HepG2 (cell line): ENCODE measurements around the gene HTR7. TPM values are rescaled to one million over a fixed set of nuclear protein-coding genes. Genes with fewer than 3 reads are reported as not detected.

Experiments used
- ATAC-seq: fragments of 200-7000 bp; cut with Tn5 transposase; 3 replicates; pipeline ENCODE4 v1.9.1; 2020; ENCODE audit warnings: mild to moderate bottlenecking, moderate library complexity
- BruUV-seq: library from RNA; stranded (reverse); fragments of 400-500 nt; replicated peaks from 2 replicates; lab custom pipeline; 2021; lab: Mats Ljungman, UMichigan
- CTCF ChIA-PET: fragments of 300-600 bp; formaldehyde crosslinking; extraction: SDS; loops from one replicate; lab custom pipeline; 2021; ENCODE audit warnings: low total read pairs, inconsistent platforms, low intra/inter-chr PET ratio; lab: Yijun Ruan, JAX
- POLR2A ChIA-PET: fragments of 350-600 bp; sonication (Branson Sonifier 250); formaldehyde crosslinking; loops from one replicate; lab custom pipeline; 2020; ENCODE audit warnings: antibody characterized with exemption, inconsistent platforms; lab: Yijun Ruan, JAX
- DNase-seq: peaks from one replicate; pipeline ENCODE4 v3.0.0-alpha.2; 2015; ENCODE audit warnings: low spot score
- FAIRE-seq: peaks from 3 replicates; lab custom pipeline; 2011; peaks lifted over from hg19 to GRCh38; lab: Jason Lieb, UNC
- H2AFZ ChIP-seq: one replicate; pipeline ENCODE4 v1.6.1; 2011; ENCODE audit warnings: low read length, inconsistent platforms
- H3K27ac ChIP-seq: fragments of 300-600 bp; 3 replicates; pipeline ENCODE4 v1.8.0; 2011; ENCODE audit warnings: mixed run types, mild to moderate bottlenecking, mixed read lengths, low read length, inconsistent platforms; ENCODE audit not compliant: insufficient read depth; ENCODE audit errors: extremely low read length
- H3K27me3 ChIP-seq, 2 experiments: fragments of 200-600 bp in 1 of 2; 2 replicates in 1 of 2; 3 replicates in 1 of 2; pipeline versions ENCODE4 v1.6.0 to v1.8.0; 2011; ENCODE audit warnings: low read length in 2 of 2, mild to moderate bottlenecking in 2 of 2, moderate library complexity in 2 of 2, inconsistent platforms in 1 of 2; ENCODE audit not compliant: insufficient read depth in 2 of 2, control insufficient read depth in 1 of 2
- H3K36me3 ChIP-seq, 2 experiments: fragments of 200-600 bp in 1 of 2; replicated peaks in 1 of 2; 2 replicates in 1 of 2; 3 replicates in 1 of 2; pipeline versions ENCODE4 v1.5.1 to v1.8.0; 2011; ENCODE audit warnings: low read length in 2 of 2, inconsistent platforms in 1 of 2; ENCODE audit not compliant: insufficient read depth in 2 of 2, control insufficient read depth in 1 of 2
- H3K4me1 ChIP-seq: 2 replicates; pipeline ENCODE4 v1.5.1; 2012; ENCODE audit warnings: low read length, inconsistent platforms; ENCODE audit not compliant: insufficient read depth
- H3K4me2 ChIP-seq: 2 replicates; pipeline ENCODE4 v1.6.0; 2011; ENCODE audit warnings: low read depth, low read length, inconsistent platforms
- H3K4me3 ChIP-seq, 3 experiments: fragments of 200-600 bp in 1 of 3; sonication (generic), shearing (Covaris generic) in 1 of 3; replicated peaks in 1 of 3; 2 replicates each; pipeline ENCODE4 v1.5.1; 2011 to 2016; ENCODE audit warnings: low read length in 3 of 3, inconsistent platforms in 2 of 3, low read depth in 2 of 3, mild to moderate bottlenecking in 2 of 3, control low read depth in 1 of 3, mixed read lengths in 1 of 3; ENCODE audit not compliant: insufficient read depth in 1 of 3
- H3K79me2 ChIP-seq: one replicate; pipeline ENCODE4 v1.6.1; 2011; ENCODE audit warnings: low read length, inconsistent platforms; ENCODE audit not compliant: insufficient read depth
- H3K9ac ChIP-seq: 2 replicates; pipeline ENCODE4 v1.6.0; 2011; ENCODE audit warnings: mild to moderate bottlenecking, low read depth, low read length, inconsistent platforms; ENCODE audit not compliant: insufficient read depth
- H3K9me3 ChIP-seq: 2 replicates; pipeline ENCODE4 v1.5.1; 2012; ENCODE audit warnings: mild to moderate bottlenecking, low read length
- H4K20me1 ChIP-seq: 2 replicates; pipeline ENCODE4 v1.6.0; 2011; ENCODE audit warnings: inconsistent platforms, mild to moderate bottlenecking, low read length, moderate library complexity; ENCODE audit not compliant: insufficient read depth
- CC2D1A ChIP-seq: sonication (generic); formaldehyde crosslinking; IDR thresholded peaks from 2 replicates; pipeline ENCODE4 v1.8.1; 2023; ENCODE audit warnings: mild to moderate bottlenecking, missing genetic modification reagents
- CREB3 ChIP-seq: sonication (generic); formaldehyde crosslinking; IDR thresholded peaks from 2 replicates; pipeline ENCODE4 v1.5.0; 2020; ENCODE audit warnings: missing genetic modification reagents
- HCFC1 ChIP-seq: fragments of 150-350 bp; IDR thresholded peaks from 2 replicates; pipeline ENCODE4 v1.6.1; 2014; ENCODE audit warnings: low read depth, low read length
- HMGXB3 ChIP-seq: sonication (generic); formaldehyde crosslinking; IDR thresholded peaks from 2 replicates; pipeline ENCODE4 v1.4.0; 2020; ENCODE audit warnings: missing genetic modification reagents, borderline replicate concordance
- ISL2 ChIP-seq: sonication (generic); formaldehyde crosslinking; IDR thresholded peaks from 2 replicates; pipeline ENCODE4 v1.5.0; 2020; ENCODE audit warnings: missing genetic modification reagents
- NFE2L2 ChIP-seq: fragments of 150-350 bp; IDR thresholded peaks from 2 replicates; pipeline ENCODE4 v1.6.1; 2014; ENCODE audit warnings: low read length
- PBX2 ChIP-seq: IDR thresholded peaks from 2 replicates; pipeline ENCODE4 v1.6.1; 2016; ENCODE audit warnings: control low read depth
- PLSCR1 ChIP-seq: sonication (generic); formaldehyde crosslinking; IDR thresholded peaks from 2 replicates; pipeline ENCODE4 v1.5.0; 2020; ENCODE audit warnings: missing genetic modification reagents, mild to moderate bottlenecking, borderline replicate concordance
- SMYD3 ChIP-seq: sonication (generic); formaldehyde crosslinking; IDR thresholded peaks from 2 replicates; pipeline ENCODE4 v1.8.1; 2023; ENCODE audit warnings: mild to moderate bottlenecking, missing genetic modification reagents
- SP2 ChIP-seq: sonication (generic); formaldehyde crosslinking; IDR thresholded peaks from 2 replicates; pipeline ENCODE4 v1.5.1; 2020; ENCODE audit warnings: mild to moderate bottlenecking, missing genetic modification reagents
- ZBTB1 ChIP-seq: sonication (generic); formaldehyde crosslinking; IDR thresholded peaks from 2 replicates; pipeline ENCODE4 v1.4.0; 2020; ENCODE audit warnings: missing genetic modification reagents, borderline replicate concordance
- ZFP41 ChIP-seq: sonication (generic); formaldehyde crosslinking; IDR thresholded peaks from 2 replicates; pipeline ENCODE4 v1.4.0; 2020; ENCODE audit warnings: mild to moderate bottlenecking, missing genetic modification reagents, borderline replicate concordance
- ZNF263 ChIP-seq: sonication (generic); formaldehyde crosslinking; IDR thresholded peaks from 2 replicates; pipeline ENCODE4 v1.4.0; 2020; ENCODE audit warnings: missing genetic modification reagents
- ZNF451 ChIP-seq: sonication (generic); formaldehyde crosslinking; IDR thresholded peaks from 2 replicates; pipeline ENCODE4 v1.5.0; 2020; ENCODE audit warnings: mild to moderate bottlenecking, missing genetic modification reagents
- ZNF709 ChIP-seq: sonication (generic); formaldehyde crosslinking; IDR thresholded peaks from 2 replicates; pipeline ENCODE4 v1.5.0; 2020; ENCODE audit warnings: mild to moderate bottlenecking, missing genetic modification reagents
- ZNF788 ChIP-seq: sonication (generic); formaldehyde crosslinking; IDR thresholded peaks from 2 replicates; pipeline ENCODE4 v1.5.0; 2020; ENCODE audit warnings: mild to moderate bottlenecking, missing genetic modification reagents, borderline replicate concordance
- WGBS: methylation state at CpG from one replicate; pipeline ENCODE4 v1.1.6; 2017; ENCODE audit warnings: low lambda C conversion rate; 5-methylcytosine and 5-hydroxymethylcytosine counted together
- in situ Hi-C: cut with HindIII; loops from 2 replicates; pipeline ENCODE4 v1.10.0; 2017; ENCODE audit warnings: low pct_unique_long_range_greater_than_20kb; ENCODE audit not compliant: extremely low pct_ligation_motif_present
- intact Hi-C: fragments of 100-400 bp; cut with micrococcal nuclease; formaldehyde crosslinking; loops from one replicate; pipeline ENCODE4 v1.10.0; 2022; ENCODE audit not compliant: unreplicated experiment
- polyA plus RNA-seq, 8 experiments: library from polyadenylated mRNA; depleted of rRNA in 3 of 8; stranded (reverse) in 7 of 8; unstranded in 1 of 8; fragments of >200 nt; fragmentation: Illumina TruSeq in 4 of 8; extraction: Trizol in 4 of 8; gene quantifications; 2 replicates each; pipeline versions ENCODE4 v1.2.1 to v1.2.3, GENCODE V29; 2011 to 2016; ENCODE audit warnings: low read depth in 4 of 8, missing spikeins in 1 of 8, mixed read lengths in 1 of 8; ENCODE audit not compliant: insufficient read depth in 1 of 8
- total RNA-seq, 5 experiments: library from RNA; depleted of rRNA; stranded (reverse); fragments of >200 nt; fragmentation: Illumina TruSeq; extraction: Trizol; gene quantifications; 2 replicates each; pipeline ENCODE4 v1.2.3, GENCODE V29; 2016; ENCODE audit warnings: low read depth in 1 of 5

The HTR7 gene
- total and polyA plus RNA-seq, 2 of the 13 experiments (the other 11 are each of a cell fraction or from before 2014, with no cell fraction given): 0.04 TPM; not detected in 1

GRCh38 chr10:90806677-90807076 lies 51.2 kb downstream of the HTR7 start:
- no peak overlapping the region for H3K27ac ChIP-seq
- H4K20me1 ChIP-seq: no peaks in the 10 kb centered on the region
- WGBS: 0% methylated on average over 1 of the region's 1 CpG
- no peaks in the 10 kb centered on the region for H3K4me1 ChIP-seq
- H3K79me2 ChIP-seq: no peaks in the 10 kb centered on the region
- FAIRE-seq: no peak
- no peak for DNase-seq
- CTCF ChIA-PET: no interaction called here
- no peaks in the 10 kb centered on the region for H3K36me3 ChIP-seq
- in situ Hi-C loops: no loop called here
- no peak overlapping the region for H3K9ac ChIP-seq
- TF ChIP-seq ZNF788 (CRISPR knock-in tag) (no peak), ZNF263 (no peak), ZNF709 (CRISPR knock-in tag) (no peak), CREB3 (CRISPR knock-in tag) (no peak), ZNF451 (CRISPR knock-in tag) (no peak), NFE2L2 (no peak), PBX2 (CRISPR knock-in tag) (no peak), SP2 (CRISPR knock-in tag) (no peak), SMYD3 (CRISPR knock-in tag) (no peak), ZFP41 (CRISPR knock-in tag) (no peak), HCFC1 (no peak), ISL2 (CRISPR knock-in tag) (no peak), PLSCR1 (CRISPR knock-in tag) (no peak), CC2D1A (CRISPR knock-in tag) (no peak), HMGXB3 (CRISPR knock-in tag) (no peak), ZBTB1 (CRISPR knock-in tag) (no peak)
- TF ChIP-seq, all 625 proteins: peak for 0
- Histone ChIP-seq H3K4me2 (no peak overlapping the region), H3K27me3 (0 out of 5 replicates have a peak, but pooled peaks cover 0 to 3% of the 10 kb centered on the region in 2 experiments), H3K4me3 (no peak overlapping the region), H3K9me3 (no peaks in the 10 kb centered on the region), H2AFZ (no peak overlapping the region)
- no TSS peak for BruUV-seq
- intact Hi-C loops: no loop called here
- no peak for ATAC-seq
- POLR2A ChIA-PET: no interaction called here
